HG03342 (cell line): ENCODE data around the gene DERA.
"Not testable (repeated sequence)": the region's sequence is repeated elsewhere in the genome, so short reads cannot be mapped to it uniquely, and the experiment has no call there.

Experiments
- ATAC-seq: cut with Tn5 transposase; IDR thresholded peaks from one replicate; pipeline ENCODE4 v1.9.1; 2021; ENCODE audit warnings: mild to moderate bottlenecking, moderate library complexity; ENCODE audit not compliant: unreplicated experiment

Gene DERA

DNA sequence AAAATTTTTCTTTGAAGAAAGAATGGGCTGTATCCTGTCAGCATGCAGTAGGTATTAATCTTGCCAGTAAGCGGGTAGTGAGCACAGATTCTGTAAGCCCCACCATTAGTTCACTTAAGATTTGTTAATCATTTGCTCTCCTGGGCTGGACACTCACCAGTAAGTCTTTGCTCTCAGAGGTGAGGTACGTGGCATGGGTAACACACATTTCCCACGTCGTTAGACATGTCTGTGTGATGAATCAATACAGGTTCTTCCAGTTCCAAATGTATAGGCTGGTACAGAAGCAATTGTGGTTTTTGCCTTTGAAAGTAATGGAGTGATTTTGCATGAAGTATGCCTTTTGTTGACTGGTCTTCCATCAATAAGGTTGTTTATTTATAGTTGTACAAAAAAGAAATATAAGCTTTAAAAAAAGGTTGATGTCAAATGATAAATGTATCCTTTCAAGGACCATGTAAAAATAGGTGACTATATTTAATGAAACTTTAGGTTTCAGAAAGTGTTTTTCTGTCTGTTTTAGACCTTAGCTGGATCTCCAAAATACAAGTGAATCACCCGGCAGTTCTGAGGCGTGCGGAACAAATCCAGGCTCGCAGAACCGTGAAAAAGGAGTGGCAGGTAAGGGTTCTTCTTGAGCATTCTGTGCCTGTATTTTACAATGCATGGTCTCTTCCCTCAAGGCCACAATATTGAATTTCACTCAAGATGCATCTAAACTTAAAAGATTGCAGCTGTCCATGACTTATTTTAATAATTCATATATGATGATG is 45.5 kb downstream of the DERA start:
- no peak for ATAC-seq

- ATAC-seq = no peak
Observed at GRCh38 chr12:15962760-15963159, 51.6 kb downstream of the DERA start.

- no peak for ATAC-seq
Observed at GRCh38 chr12:15963271-15963670, 52.1 kb downstream of the DERA start.

GRCh38 chr12:15966426-15966825 is 55.3 kb downstream of the DERA start:
- ATAC-seq = no peak

- ATAC-seq = not testable (repeated sequence)
Observed at GRCh38 chr12:15967053-15967452, 55.9 kb downstream of the DERA start.

DNA sequence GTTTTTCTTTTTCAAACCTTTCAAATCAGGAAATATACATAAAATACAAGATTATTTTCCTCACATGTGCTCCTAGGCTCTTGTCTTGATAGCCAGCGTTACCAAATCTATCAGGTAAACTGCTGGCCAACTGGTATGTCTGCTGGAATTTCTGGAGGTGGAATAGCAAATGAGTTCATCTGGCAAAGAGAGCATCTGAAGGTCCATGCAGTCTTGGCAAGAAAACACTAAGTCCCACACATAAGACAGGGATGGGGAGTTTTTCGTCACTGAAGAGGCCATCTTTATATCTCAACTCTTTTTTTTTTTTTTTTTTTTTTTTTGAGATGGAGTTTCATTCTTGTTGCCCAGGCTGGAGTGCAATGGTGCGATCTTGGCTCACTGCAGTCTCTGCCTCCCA is 60.1 kb downstream of the DERA start:
- no peak for ATAC-seq

GRCh38 chr12:15972894-15973293 is 61.8 kb downstream of the DERA start:
- no peak for ATAC-seq

GRCh38 chr12:15977999-15978951 is 67.1 kb downstream of the DERA start:
- ATAC-seq = no peak

DNA sequence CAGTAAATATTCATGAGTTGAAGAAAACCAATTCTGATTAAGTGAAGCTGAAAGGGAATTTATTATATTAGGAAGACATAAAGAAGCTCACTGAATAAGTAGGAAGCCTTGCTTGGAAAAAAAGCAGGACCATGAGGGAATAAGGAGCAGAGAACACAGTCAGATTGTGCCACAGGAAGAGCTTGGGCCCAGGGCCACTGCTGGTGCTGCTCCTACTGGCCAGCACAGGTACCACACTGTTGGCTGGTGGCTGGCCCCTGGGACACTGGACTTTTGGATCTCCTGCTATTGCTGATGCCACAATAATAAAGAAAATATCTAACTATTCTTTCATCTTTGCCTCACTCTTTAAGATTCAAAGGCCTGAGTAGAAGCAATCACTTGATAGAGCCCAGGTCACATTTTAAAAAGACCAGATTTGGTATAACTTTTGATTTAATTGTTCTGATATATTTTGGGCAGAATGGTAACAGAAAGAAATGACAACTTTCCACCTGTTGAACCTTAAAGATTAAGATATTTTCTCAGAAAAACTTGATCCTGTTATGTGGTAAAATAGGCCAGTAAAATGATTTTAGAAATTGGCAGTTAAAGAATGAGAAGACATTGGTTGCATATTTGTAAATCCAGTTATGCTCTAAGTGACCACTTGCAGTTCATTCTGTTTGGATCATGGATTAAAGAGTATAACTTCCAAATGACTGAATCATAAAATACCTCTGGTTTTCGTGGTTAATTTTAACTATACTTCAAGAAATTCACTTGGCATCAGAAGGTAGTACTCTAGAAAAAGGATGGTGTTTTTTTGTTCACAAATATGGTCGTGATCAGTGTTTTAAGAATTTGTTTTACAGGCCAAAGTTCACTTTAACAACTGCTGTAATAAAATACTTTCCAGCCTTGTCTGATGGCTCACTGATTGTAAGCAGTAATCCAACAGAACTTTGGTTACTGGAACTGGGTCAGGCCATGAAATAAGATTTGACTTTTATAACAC is 68.3 kb downstream of the DERA start:
- ATAC-seq = peak; percentile 87

- no peak for ATAC-seq
Observed at GRCh38 chr12:15982071-15982470, 70.9 kb downstream of the DERA start.

DNA sequence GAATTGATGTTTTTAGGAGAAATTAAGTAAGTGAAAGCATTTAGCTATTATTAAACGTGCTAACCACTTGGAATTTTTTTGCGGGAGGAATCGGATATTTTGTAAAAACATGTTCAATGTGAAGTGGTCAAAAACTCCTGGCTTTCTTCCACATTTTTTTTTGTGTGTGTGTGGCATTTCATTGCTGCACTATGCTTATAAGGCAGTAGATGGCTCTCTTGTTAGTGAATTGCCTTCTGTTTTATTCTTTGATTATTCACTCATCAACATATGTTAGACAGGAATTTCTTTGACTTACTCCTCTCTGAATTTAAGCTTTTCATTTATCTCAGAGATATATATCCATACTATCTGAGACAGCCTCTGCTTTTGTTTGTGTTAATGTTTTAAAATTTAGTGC is 71.3 kb downstream of the DERA start:
- no peak for ATAC-seq

- no peak for ATAC-seq
Observed at GRCh38 chr12:15982921-15983320, 71.8 kb downstream of the DERA start.

- ATAC-seq = no peak
Observed at GRCh38 chr12:15984097-15984800, 73.1 kb downstream of the DERA start.

DNA sequence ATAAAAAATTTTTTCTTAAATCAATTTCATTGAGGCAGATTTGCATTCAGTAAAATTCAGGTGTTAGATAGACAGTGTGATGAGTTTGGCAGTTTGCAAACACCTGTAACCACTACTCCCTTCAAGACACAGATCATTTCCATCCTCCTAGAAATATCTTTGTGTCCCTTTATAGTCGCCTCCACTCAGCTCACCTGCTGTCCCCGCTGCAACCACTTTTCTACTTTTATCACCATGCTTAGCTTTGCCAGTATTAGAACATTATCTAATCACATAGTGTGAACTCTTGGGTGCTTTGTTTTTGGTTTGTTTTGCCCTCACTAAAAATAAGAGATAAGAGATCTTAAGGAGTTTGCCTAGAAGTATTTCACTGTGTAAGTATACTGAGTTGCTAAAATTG is 73.8 kb downstream of the DERA start:
- no peak for ATAC-seq

GRCh38 chr12:15987696-15988095 is 76.6 kb downstream of the DERA start:
- ATAC-seq = no peak

DNA sequence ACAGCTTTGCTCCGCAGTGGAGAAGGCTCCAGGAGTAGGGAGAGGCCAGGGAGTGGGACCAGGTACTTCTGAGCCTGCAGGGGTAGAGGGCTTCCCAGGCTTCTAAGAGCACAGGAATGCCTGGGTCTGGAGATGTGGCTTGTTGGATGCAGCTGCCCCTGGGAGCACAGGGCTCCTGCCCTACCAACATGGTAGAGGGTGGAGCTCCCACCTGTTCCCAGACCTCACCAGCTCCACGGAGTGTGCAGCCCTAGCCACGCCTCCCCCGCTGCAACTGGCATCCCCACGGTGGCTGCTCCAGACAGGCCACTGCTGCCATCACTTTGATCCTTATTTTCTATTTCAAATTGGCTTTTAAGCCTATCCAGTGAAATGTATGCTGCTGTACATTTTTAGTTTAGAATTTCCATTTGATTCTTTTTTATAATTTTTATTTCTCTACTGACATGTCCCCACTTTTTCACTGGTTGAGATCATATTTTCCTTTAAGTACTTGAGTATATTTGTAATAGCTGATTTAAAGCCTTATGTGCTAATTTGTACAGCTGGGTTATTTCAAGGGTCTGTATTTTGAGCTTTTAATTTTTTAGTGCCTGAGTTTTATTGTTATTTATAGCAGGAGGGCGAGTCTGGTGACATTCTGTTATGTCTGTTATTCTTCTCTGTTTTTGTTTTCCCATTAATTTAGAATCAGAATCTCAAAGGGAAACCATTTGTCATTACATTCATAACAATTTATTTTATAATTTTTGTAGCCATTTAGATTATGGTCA is 78.0 kb downstream of the DERA start:
- no peak for ATAC-seq

DNA sequence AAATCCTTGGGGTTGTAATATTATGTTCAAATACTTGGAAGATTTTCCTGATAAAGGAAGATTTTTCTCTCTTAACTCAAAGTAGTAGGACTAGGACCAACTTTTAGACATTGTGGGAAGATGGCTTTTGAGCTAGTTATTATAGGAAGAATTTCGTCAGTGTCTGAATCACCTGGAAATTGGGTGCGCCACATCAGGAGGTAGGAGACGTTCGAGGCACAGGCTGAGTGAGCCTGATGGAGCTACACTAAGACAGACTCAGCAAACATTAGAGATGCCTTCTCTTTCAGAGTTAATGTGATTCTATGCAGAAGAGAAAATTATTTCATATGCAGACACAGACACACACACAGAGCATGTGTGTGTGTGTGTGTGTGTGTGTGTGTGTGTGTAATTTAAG is 84.7 kb downstream of the DERA start:
- no peak for ATAC-seq

- ATAC-seq = no peak
Observed at GRCh38 chr12:15996254-15996653, 85.1 kb downstream of the DERA start.

DNA sequence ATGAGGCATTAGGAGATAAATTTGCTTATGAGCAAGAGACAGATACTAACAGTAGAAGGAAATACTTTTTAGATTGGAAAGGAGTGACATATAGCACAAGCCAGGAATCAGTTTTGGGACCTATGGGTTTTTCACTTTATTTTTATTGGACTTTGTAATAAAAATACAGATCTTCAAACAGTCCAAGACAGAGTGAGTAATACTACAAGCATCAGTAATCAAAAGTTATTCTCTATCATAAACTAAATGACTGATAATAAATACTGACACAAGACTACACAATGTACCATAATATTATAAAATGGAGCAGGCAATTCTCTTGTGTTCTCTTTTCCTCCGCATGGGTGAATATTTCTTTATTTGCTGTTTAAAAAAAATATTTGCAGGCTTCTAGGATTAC is 85.8 kb downstream of the DERA start:
- ATAC-seq = no peak
